Stimulated activated naive B cell treated with anti-CD40 and anti-IgM and Interleukin-4, amounts not matched to agents 10 μg/mL and 1 μg/mL and 100 μg/mL, for 72 hours (primary cell): Measurements from ENCODE around the gene FAM200A.
A peak's percentile ranks its signal among the peaks of the same experiment; 100 is the strongest.
"Not testable (repeated sequence)": the region's sequence is repeated elsewhere in the genome, so short reads cannot be mapped to it uniquely, and the experiment has no call there.

Experiments
- ATAC-seq, 2 donors: fragments of 150-1000 bp; cut with Tn5 transposase; replicated peaks; 2 replicates each; pipeline ENCODE4 v1.10.0; 2021; ENCODE audit warnings: moderate library complexity in 1 of 2
- DNase-seq: peaks from one replicate; pipeline ENCODE4 v3.0.0; 2021
- H3K27ac Mint-ChIP-seq: one replicate; pipeline ENCODE4 v1.8.0; 2022; ENCODE audit warnings: mild to moderate bottlenecking, mixed read lengths
- H3K27me3 Mint-ChIP-seq, 2 donors: one replicate each; pipeline ENCODE4 v1.8.0; 2022; ENCODE audit warnings: mixed read lengths in 2 of 2
- H3K36me3 Mint-ChIP-seq, 2 donors: one replicate each; pipeline ENCODE4 v1.8.0; 2022; ENCODE audit warnings: mixed read lengths in 2 of 2, mild to moderate bottlenecking in 1 of 2
- H3K4me1 Mint-ChIP-seq, 2 donors: one replicate each; pipeline ENCODE4 v1.8.0; 2022; ENCODE audit warnings: mixed read lengths in 2 of 2, mild to moderate bottlenecking in 1 of 2
- H3K4me3 Mint-ChIP-seq, 2 donors: one replicate each; pipeline ENCODE4 v1.8.0; 2022; ENCODE audit warnings: mild to moderate bottlenecking in 2 of 2, mixed read lengths in 2 of 2, moderate library complexity in 1 of 2
- H3K9me3 Mint-ChIP-seq, 2 donors: one replicate each; pipeline ENCODE4 v1.8.0; 2022; ENCODE audit warnings: mixed read lengths in 2 of 2, mild to moderate bottlenecking in 1 of 2

The FAM200A gene

DNA sequence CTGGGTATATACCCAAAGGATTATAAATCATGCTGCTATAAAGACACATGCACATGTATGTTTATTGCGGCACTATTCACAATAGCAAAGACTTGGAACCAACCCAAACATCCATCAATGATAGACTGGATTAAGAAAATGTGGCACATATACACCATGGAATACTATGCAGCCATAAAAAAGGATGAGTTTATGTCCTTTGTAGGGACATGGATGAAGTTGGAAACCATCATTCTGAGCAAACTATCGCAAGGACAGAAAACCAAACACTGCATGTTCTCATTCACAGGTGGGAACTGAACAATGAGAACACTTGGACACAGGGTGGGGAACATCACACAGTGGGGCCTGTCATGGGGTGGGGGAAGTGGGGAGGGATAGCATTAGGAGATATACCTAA lies 2.4 kb downstream of the FAM200A start:
- peaks cover 23 to 39% of the 10 kb centered on the region in 2 donors for H3K36me3 Mint-ChIP-seq

GRCh38 chr7:99545308-99545707 lies 6.6 kb downstream of the FAM200A start:
- not testable (repeated sequence) for H3K27me3 Mint-ChIP-seq, H3K4me1 Mint-ChIP-seq, DNase-seq, ATAC-seq, H3K27ac Mint-ChIP-seq, H3K4me3 Mint-ChIP-seq
- H3K36me3 Mint-ChIP-seq, result peaks cover 30 to 48% of the 10 kb centered on the region in 2 donors
- peaks cover 12 to 13% of the 10 kb centered on the region in 2 donors for H3K9me3 Mint-ChIP-seq

More for the DNA sequence above, 2.4 kb downstream of the FAM200A start:
- not testable (repeated sequence) for H3K27me3 Mint-ChIP-seq, H3K4me3 Mint-ChIP-seq, DNase-seq, ATAC-seq, H3K27ac Mint-ChIP-seq, H3K9me3 Mint-ChIP-seq
- H3K4me1 Mint-ChIP-seq, result peaks cover 15 to 30% of the 10 kb centered on the region in 2 donors

DNA sequence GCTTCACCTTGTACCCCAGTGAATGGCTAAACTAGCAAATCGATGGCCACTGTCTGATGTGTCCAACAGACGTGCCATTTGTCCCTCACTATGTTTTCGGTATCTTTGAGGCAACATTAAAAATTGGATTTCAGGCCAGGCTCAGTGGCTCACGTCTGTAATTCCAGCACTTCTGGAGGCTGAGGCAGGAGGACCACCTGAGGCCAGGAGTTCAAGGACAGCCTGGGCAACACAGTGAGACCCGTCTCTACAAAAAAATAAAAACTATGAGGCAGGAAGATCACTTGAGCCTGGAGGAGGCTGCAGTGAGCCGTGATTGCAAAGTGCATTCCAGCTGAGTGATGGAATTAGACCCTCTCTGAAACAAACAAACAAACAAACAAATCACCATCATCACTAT lies 8.0 kb downstream of the FAM200A start:
- Mint-ChIP-seq H3K36me3 (peaks cover 31 to 44% of the 10 kb centered on the region in 2 donors), H3K9me3 (peaks cover 12 to 15% of the 10 kb centered on the region in 2 donors), H3K27me3 (no peaks in the 10 kb centered on the region), H3K4me1 (peaks cover 0 to 5% of the 10 kb centered on the region in 2 donors), H3K4me3 (no peak overlapping the region), H3K27ac (no peak overlapping the region)
- ATAC-seq, result no peak
- no peak for DNase-seq

GRCh38 chr7:99543081-99543671 lies 8.7 kb downstream of the FAM200A start:
- no peak overlapping the region for H3K27ac Mint-ChIP-seq
- no peak overlapping the region for H3K4me3 Mint-ChIP-seq
- ATAC-seq (no peak), DNase-seq (no peak)
- peaks cover 27 to 41% of the 10 kb centered on the region in 2 donors for H3K36me3 Mint-ChIP-seq
- peaks cover 0 to 5% of the 10 kb centered on the region in 2 donors for H3K4me1 Mint-ChIP-seq
- H3K27me3 Mint-ChIP-seq, result no peaks in the 10 kb centered on the region
- H3K9me3 Mint-ChIP-seq, result peaks cover 12 to 16% of the 10 kb centered on the region in 2 donors

DNA sequence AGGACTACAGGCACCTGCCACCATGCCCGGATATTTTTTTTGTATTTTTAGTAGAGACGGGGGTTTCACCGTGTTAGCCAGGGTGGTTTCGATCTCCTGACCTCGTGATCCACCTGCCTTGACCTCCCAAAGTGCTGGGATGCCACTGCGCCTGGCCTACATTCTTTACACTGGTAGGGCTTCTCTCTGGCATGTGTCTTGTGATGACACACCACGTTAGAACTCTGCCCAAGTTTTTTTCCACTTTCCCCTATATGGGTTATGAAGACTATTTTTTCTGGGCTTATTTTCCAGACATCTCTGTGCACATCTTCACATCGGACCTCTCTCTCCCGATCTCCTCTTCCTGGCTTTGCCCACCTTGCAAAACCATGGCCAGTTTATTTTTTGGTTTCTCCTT lies 10.7 kb downstream of the FAM200A start:
- peaks cover 23 to 35% of the 10 kb centered on the region in 2 donors for H3K36me3 Mint-ChIP-seq
- ATAC-seq (no peak), DNase-seq (no peak)
- no peak overlapping the region for H3K4me3 Mint-ChIP-seq
- H3K4me1 Mint-ChIP-seq, result peaks cover 0 to 5% of the 10 kb centered on the region in 2 donors
- no peaks in the 10 kb centered on the region for H3K27me3 Mint-ChIP-seq
- H3K9me3 Mint-ChIP-seq, result peaks cover 15 to 17% of the 10 kb centered on the region in 2 donors
- no peak overlapping the region for H3K27ac Mint-ChIP-seq

GRCh38 chr7:99540542-99540941 lies 11.4 kb downstream of the FAM200A start:
- ATAC-seq (no peak), DNase-seq (no peak)
- H3K36me3 Mint-ChIP-seq, result peaks cover 23 to 35% of the 10 kb centered on the region in 2 donors
- H3K4me3 Mint-ChIP-seq, result no peak overlapping the region
- H3K9me3 Mint-ChIP-seq, result peaks cover 15 to 17% of the 10 kb centered on the region in 2 donors
- H3K27me3 Mint-ChIP-seq, result no peaks in the 10 kb centered on the region
- H3K27ac Mint-ChIP-seq, result no peak overlapping the region
- H3K4me1 Mint-ChIP-seq, result peaks cover 0 to 5% of the 10 kb centered on the region in 2 donors

DNA sequence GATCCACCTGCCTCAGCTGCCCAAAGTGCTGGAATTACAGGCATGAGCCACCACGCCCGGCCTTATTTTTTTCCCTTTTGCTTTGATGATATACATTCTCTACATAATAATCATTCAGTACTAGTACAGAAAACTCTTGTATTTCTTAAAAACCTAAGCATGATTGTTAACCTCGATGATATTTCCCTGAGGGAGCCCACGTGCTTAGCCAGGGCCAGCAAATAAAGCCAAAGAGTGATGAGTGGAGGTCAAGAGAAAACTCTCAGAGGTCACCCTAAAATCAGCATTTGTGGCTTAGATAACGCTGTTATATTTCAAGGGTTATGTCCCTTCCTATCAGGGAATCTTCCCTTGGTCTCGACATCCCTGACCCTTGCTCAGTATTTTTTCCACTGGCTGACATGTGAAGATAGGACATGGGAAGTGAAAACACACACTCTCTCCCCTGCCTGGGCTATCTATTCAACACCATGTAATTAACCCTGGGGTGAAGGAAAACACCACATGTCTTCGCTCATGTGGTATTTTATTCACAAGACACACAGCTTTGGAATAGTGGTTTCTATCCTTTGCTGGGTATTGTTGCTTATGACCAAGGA lies 12.6 kb downstream of the FAM200A start:
- H3K9me3 Mint-ChIP-seq, result peaks cover 12 to 17% of the 10 kb centered on the region in 2 donors
- H3K4me1 Mint-ChIP-seq, result peaks cover 0 to 5% of the 10 kb centered on the region in 2 donors
- no peak for ATAC-seq
- H3K27ac Mint-ChIP-seq, result no peak overlapping the region
- no peak for DNase-seq
- H3K36me3 Mint-ChIP-seq, result peaks cover 19 to 30% of the 10 kb centered on the region in 2 donors
- H3K4me3 Mint-ChIP-seq, result no peak overlapping the region
- H3K27me3 Mint-ChIP-seq, result no peaks in the 10 kb centered on the region

GRCh38 chr7:99535667-99536066 lies 16.2 kb downstream of the FAM200A start:
- peaks cover 38% of the 10 kb centered on the region in 2 donors for H3K36me3 Mint-ChIP-seq
- no peak for DNase-seq
- H3K4me1 Mint-ChIP-seq, result no peaks in the 10 kb centered on the region
- no peak for ATAC-seq
- H3K27me3 Mint-ChIP-seq, result no peaks in the 10 kb centered on the region
- H3K4me3 Mint-ChIP-seq, result no peak overlapping the region
- H3K27ac Mint-ChIP-seq, result no peak overlapping the region
- H3K9me3 Mint-ChIP-seq, result peaks cover 22 to 26% of the 10 kb centered on the region in 2 donors

DNA sequence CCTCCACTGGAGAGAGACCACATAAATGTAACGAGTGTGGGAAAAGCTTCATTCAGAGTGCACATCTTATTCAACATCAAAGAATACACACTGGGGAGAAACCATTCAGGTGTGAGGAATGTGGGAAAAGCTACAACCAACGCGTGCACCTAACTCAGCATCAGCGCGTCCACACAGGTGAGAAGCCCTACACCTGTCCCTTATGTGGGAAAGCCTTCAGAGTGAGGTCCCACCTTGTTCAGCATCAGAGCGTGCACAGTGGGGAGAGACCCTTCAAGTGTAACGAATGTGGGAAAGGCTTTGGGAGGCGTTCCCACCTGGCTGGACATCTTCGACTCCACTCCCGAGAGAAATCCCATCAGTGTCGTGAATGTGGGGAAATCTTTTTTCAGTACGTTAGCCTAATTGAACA lies 20.6 kb downstream of the FAM200A start:
- H3K4me3 Mint-ChIP-seq, result no peak overlapping the region
- no peak overlapping the region for H3K27ac Mint-ChIP-seq
- H3K4me1 Mint-ChIP-seq, result no peaks in the 10 kb centered on the region
- H3K27me3 Mint-ChIP-seq, result no peaks in the 10 kb centered on the region
- no peak for DNase-seq
- H3K36me3 Mint-ChIP-seq, result peaks cover 60 to 70% of the 10 kb centered on the region in 2 donors
- ATAC-seq, result no peak
- H3K9me3 Mint-ChIP-seq, result peaks cover 21 to 30% of the 10 kb centered on the region in 2 donors

DNA sequence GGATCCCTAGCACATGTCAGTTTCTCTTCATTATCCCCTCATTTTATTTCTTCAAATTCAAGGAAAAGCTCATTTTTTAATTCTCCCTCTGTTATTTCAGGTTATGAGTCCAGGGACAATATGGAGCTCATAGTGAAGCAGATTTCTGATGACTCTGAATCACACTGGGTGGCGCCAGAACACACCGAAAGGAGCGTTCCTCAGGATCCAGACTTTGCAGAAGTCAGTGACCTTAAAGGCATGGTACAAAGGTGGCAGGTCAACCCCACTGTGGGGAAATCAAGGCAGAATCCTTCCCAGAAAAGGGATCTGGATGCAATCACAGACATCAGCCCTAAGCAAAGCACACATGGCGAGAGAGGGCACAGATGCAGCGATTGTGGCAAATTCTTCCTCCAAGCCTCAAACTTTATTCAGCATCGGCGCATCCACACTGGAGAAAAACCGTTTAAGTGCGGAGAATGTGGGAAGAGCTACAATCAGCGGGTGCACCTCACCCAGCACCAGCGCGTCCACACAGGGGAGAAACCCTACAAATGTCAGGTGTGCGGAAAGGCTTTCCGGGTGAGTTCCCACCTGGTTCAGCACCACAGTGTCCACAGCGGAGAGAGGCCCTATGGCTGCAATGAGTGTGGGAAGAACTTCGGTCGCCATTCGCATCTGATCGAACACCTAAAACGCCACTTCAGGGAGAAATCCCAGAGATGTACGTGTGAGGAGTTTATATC lies 26.0 kb downstream of the FAM200A start:
- H3K27ac Mint-ChIP-seq, result no peak overlapping the region
- H3K9me3 Mint-ChIP-seq, result peaks cover 8 to 11% of the 10 kb centered on the region in 2 donors
- H3K27me3 Mint-ChIP-seq, result no peaks in the 10 kb centered on the region
- no peak overlapping the region for H3K4me3 Mint-ChIP-seq
- H3K4me1 Mint-ChIP-seq, result peaks cover 0 to 2% of the 10 kb centered on the region in 2 donors
- DNase-seq, result no peak
- peaks cover 52 to 66% of the 10 kb centered on the region in 2 donors for H3K36me3 Mint-ChIP-seq
- ATAC-seq, result no peak

DNA sequence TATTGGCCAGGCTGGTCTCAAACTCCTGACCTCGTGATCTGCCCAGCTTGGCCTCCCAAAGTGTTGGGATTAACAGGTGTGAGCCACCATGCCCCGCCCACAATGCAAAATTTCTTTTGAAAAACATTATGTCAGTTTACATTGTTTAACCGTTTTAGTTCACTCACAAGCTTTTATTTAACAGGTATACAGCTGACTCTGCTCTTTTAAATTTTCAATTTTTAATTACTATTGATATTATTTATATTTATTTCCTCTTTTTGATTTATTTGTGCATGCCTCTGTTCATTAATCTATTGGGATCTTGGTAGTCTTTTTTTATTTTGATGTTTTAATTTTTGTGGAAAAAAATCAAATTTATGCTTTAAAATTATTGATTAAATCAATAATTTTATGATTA lies 30.5 kb downstream of the FAM200A start:
- Mint-ChIP-seq H3K36me3 (peaks cover 36 to 50% of the 10 kb centered on the region in 2 donors), H3K4me1 (peaks cover under 1 to 4% of the 10 kb centered on the region in 2 donors), H3K4me3 (no peak overlapping the region), H3K27me3 (no peaks in the 10 kb centered on the region), H3K27ac (no peak overlapping the region), H3K9me3 (no peaks in the 10 kb centered on the region)
- DNase-seq (no peak), ATAC-seq (no peak)

DNA sequence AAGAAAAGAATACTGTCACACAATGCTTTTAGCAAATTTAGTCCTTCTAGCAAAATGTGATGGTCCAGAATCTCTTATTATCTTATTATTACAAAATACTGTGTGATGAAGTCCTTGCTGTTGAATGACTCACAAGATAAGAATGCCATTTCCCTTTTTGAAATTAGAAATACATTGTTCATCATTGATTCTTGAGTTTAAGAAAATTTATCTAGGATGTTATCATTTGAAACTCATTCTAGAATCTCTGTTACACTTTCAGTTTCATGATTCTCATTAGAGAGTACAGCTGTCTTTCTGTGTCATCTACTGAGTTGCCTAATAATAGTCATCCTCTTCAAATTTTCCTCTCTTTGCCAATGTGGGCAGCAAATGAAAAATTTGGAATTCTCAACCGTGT lies 37.9 kb downstream of the FAM200A start:
- H3K27ac Mint-ChIP-seq, result no peak overlapping the region
- ATAC-seq (no peak), DNase-seq (no peak)
- peaks cover 36 to 39% of the 10 kb centered on the region in 2 donors for H3K36me3 Mint-ChIP-seq
- peaks cover 7 to 9% of the 10 kb centered on the region in 2 donors for H3K4me1 Mint-ChIP-seq
- H3K9me3 Mint-ChIP-seq, result no peaks in the 10 kb centered on the region
- no peak overlapping the region for H3K4me3 Mint-ChIP-seq
- H3K27me3 Mint-ChIP-seq, result no peaks in the 10 kb centered on the region

- H3K4me3 Mint-ChIP-seq, result peak overlapping the region; percentile 87 to 91
- H3K4me1 Mint-ChIP-seq, result peaks cover 9 to 27% of the 10 kb centered on the region in 2 donors
- ATAC-seq, result peak; percentile 3 to 9
- peak overlapping the region; percentile 95 for H3K27ac Mint-ChIP-seq
- peaks cover 15 to 23% of the 10 kb centered on the region in 2 donors for H3K36me3 Mint-ChIP-seq
- DNase-seq, result no peak
- H3K9me3 Mint-ChIP-seq, result peaks cover 0 to 1% of the 10 kb centered on the region in 2 donors
- no peaks in the 10 kb centered on the region for H3K27me3 Mint-ChIP-seq
Observed at GRCh38 chr7:99505324-99505662, 46.6 kb downstream of the FAM200A start.

- Mint-ChIP-seq H3K4me1 (peaks cover 9 to 27% of the 10 kb centered on the region in 2 donors), H3K27me3 (no peaks in the 10 kb centered on the region), H3K4me3 (peak within 1 kb of the TSS; percentile 87 to 91), H3K36me3 (peaks cover 17 to 27% of the 10 kb centered on the region in 2 donors), H3K9me3 (peaks cover 0 to 1% of the 10 kb centered on the region in 2 donors), H3K27ac (peak within 1 kb of the TSS; percentile 95)
- peak; percentile 96 for DNase-seq
- ATAC-seq, result peak; percentile 84 to 86
Observed at GRCh38 chr7:99504603-99505323, 47.2 kb downstream of the FAM200A start, which contains the start of gene ZKSCAN5. TSS of gene ZKSCAN5 (plus strand) at chr7:99504662. CDS start at chr7:99506045, 1,383 bp downstream.
